A673 (cell line): ENCODE data around the gene ATG101.

ENCODE experiments used
- EZH2 ChIP-seq: fragments of 200-600 bp; sonication (generic); IDR thresholded peaks from 2 replicates; pipeline ENCODE4 v1.6.1; 2017; ENCODE audit warnings: borderline replicate concordance, low read depth, mild to moderate bottlenecking, mixed read lengths, antibody characterized with exemption, low read length; ENCODE audit not compliant: poor library complexity, severe bottlenecking
- TF ChIP-seq, protein P1 (sequence below): fragments of 300-800, 200-600 bp; sonication (generic); conservative IDR thresholded peaks from 2 replicates; pipeline ENCODE4 v1.5.1; 2017; ENCODE audit warnings: low read depth, mild to moderate bottlenecking, antibody characterized with exemption, low read length, moderate library complexity, mixed read lengths

DNA sequence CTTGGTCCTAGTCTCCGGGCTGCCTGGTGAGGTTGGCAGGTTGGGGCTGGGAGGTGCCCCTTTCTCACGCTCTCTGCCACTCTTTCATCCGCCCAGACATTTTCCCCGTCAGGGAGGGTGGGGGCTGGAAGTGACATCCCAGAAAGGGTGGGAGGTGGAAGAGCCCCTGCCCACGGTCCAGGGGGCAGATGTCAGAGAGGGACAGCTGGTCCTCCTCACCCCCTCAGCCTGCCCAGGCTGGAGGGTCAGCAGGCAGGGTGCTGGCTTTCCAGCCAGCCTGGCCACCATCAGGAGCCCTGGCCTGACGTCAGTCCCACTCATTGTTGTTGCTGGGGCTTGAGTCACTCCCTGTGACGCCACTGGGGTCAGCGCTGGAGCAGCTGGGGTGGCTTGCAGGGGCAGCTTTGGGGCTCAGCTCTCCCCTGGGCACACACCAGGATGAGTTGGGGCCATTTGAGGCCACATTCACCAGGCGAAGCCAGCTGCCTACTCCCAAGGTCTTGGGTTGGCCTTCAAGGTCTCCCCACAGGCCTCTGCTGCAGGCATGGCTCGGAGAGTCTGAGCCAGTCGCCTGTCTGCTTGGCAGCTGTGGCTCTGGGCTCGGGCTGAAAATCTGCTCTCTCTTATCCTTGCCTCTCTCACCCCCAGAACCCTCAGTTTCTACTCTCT is 5.7 kb upstream of the ATG101 start:
- TF ChIP-seq, protein P1, sequence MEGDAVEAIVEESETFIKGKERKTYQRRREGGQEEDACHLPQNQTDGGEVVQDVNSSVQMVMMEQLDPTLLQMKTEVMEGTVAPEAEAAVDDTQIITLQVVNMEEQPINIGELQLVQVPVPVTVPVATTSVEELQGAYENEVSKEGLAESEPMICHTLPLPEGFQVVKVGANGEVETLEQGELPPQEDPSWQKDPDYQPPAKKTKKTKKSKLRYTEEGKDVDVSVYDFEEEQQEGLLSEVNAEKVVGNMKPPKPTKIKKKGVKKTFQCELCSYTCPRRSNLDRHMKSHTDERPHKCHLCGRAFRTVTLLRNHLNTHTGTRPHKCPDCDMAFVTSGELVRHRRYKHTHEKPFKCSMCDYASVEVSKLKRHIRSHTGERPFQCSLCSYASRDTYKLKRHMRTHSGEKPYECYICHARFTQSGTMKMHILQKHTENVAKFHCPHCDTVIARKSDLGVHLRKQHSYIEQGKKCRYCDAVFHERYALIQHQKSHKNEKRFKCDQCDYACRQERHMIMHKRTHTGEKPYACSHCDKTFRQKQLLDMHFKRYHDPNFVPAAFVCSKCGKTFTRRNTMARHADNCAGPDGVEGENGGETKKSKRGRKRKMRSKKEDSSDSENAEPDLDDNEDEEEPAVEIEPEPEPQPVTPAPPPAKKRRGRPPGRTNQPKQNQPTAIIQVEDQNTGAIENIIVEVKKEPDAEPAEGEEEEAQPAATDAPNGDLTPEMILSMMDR, result no peak
- no peak for TF ChIP-seq EZH2
